UCSD-AML1 (cell line): Measurements from ENCODE around the gene KCNJ14.
A peak's percentile ranks its signal among the peaks of the same experiment; 100 is the strongest.

Source experiments
- DNase-seq: peaks from one replicate; lab custom pipeline; 2025; ENCODE audit not compliant: unreplicated experiment; lab: John Stamatoyannopoulos, UW

The KCNJ14 gene

GRCh38 chr19:48455171-48455907 is at the start of gene KCNJ14:
KCNJ14 (plus strand) TSS chr19:48455574; CDS start chr19:48461725, 6,151 bp downstream.
- no peak for DNase-seq

- DNase-seq: no peak
Observed at GRCh38 chr19:48405850-48406249, 49.5 kb upstream of the KCNJ14 start.

GRCh38 chr19:48413879-48414587 is 41.3 kb upstream of the KCNJ14 start:
- no peak for DNase-seq

- peak; percentile 75 for DNase-seq
Observed at GRCh38 chr19:48415395-48415794, 40.0 kb upstream of the KCNJ14 start.

- DNase-seq: no peak
Observed at GRCh38 chr19:48415806-48416221, 39.6 kb upstream of the KCNJ14 start.

- DNase-seq: no peak
Observed at GRCh38 chr19:48417421-48417820, 38.0 kb upstream of the KCNJ14 start.

- peak; percentile 44 for DNase-seq
Observed at GRCh38 chr19:48418317-48419064, 36.9 kb upstream of the KCNJ14 start.

- peak; percentile 59 for DNase-seq
Observed at GRCh38 chr19:48419158-48419920, 36.0 kb upstream of the KCNJ14 start.

- DNase-seq: no peak
Observed at GRCh38 chr19:48421548-48421947, 33.8 kb upstream of the KCNJ14 start.

- peak; percentile 62 for DNase-seq
Observed at GRCh38 chr19:48424694-48425219, 30.6 kb upstream of the KCNJ14 start.

- DNase-seq: no peak
Observed at GRCh38 chr19:48428670-48429069, 26.7 kb upstream of the KCNJ14 start.

GRCh38 chr19:48433337-48433736 is 22.0 kb upstream of the KCNJ14 start:
- DNase-seq: peak; percentile 32

GRCh38 chr19:48436586-48436985 is 18.8 kb upstream of the KCNJ14 start:
- DNase-seq: no peak

- DNase-seq: no peak
Observed at GRCh38 chr19:48441360-48442050, 13.9 kb upstream of the KCNJ14 start.

- DNase-seq: no peak
Observed at GRCh38 chr19:48442116-48443035, 13.0 kb upstream of the KCNJ14 start.

GRCh38 chr19:48443256-48443655 is 12.1 kb upstream of the KCNJ14 start:
- no peak for DNase-seq

GRCh38 chr19:48443731-48444128 is 11.6 kb upstream of the KCNJ14 start:
- DNase-seq: no peak

- DNase-seq: no peak
Observed at GRCh38 chr19:48444129-48444935, 11.0 kb upstream of the KCNJ14 start.

GRCh38 chr19:48444936-48445200 is 10.5 kb upstream of the KCNJ14 start:
- DNase-seq: no peak
